ENCODE data around the gene TMEM192.

DNA sequence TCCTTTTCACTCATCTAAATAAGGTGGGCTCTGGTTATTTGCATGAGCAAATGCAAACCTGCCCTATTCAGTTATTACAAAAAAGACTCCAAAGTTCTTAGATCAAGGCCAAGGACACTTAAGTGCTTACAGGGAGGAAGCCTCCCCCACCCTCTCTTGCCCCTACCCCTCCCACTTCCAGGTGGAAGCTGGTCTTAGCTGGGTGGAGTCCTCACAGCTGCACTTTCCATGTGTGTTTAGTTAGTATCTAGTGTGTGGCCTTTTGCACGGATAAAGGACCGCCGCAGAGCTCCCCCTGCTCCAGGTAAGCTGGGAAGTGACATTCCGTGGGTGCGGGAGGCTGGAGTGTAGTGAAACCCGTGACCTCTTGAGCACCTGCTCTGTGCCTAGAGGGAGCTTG, 59.0 kb downstream of the TMEM192 start, which contains the start of gene TRIM75:
- TF ChIP-seq, protein P1, sequence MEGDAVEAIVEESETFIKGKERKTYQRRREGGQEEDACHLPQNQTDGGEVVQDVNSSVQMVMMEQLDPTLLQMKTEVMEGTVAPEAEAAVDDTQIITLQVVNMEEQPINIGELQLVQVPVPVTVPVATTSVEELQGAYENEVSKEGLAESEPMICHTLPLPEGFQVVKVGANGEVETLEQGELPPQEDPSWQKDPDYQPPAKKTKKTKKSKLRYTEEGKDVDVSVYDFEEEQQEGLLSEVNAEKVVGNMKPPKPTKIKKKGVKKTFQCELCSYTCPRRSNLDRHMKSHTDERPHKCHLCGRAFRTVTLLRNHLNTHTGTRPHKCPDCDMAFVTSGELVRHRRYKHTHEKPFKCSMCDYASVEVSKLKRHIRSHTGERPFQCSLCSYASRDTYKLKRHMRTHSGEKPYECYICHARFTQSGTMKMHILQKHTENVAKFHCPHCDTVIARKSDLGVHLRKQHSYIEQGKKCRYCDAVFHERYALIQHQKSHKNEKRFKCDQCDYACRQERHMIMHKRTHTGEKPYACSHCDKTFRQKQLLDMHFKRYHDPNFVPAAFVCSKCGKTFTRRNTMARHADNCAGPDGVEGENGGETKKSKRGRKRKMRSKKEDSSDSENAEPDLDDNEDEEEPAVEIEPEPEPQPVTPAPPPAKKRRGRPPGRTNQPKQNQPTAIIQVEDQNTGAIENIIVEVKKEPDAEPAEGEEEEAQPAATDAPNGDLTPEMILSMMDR (IDR thresholded peaks at IDR 0.05): no peak
- TF ChIP-seq POLR2A (IDR thresholded peaks at IDR 0.05): no peak

Data from uterus (tissue), 2 donors.